Neural progenitor cell (in vitro differentiated cells): Measurements from ENCODE around the gene GJB6. TPM values are rescaled to one million over a fixed set of nuclear protein-coding genes. Genes with fewer than 3 reads are reported as not detected.

Experiments used
- DNase-seq: peaks from one replicate; pipeline ENCODE4 v3.0.0-alpha.2; 2016; ENCODE audit warnings: low spot score
- H2AFZ ChIP-seq: fragments of 200-600 bp; sonication (generic); replicated peaks from 2 replicates; pipeline ENCODE4 v1.6.1; 2016; ENCODE audit warnings: antibody characterized with exemption
- H3F3A ChIP-seq: fragments of 200-600 bp; sonication (generic); 2 replicates; pipeline ENCODE4 v1.6.1; 2016; ENCODE audit warnings: antibody characterized with exemption, low read depth
- H3K27ac ChIP-seq: fragments of 200-600 bp; sonication (generic); 2 replicates; pipeline ENCODE4 v1.5.1; 2016; ENCODE audit warnings: mild to moderate bottlenecking
- H3K27me3 ChIP-seq: fragments of 200-600 bp; sonication (generic); 2 replicates; pipeline ENCODE4 v1.6.1; 2016; ENCODE audit warnings: mild to moderate bottlenecking, moderate library complexity
- H3K36me3 ChIP-seq: fragments of 200-600 bp; sonication (generic); 2 replicates; pipeline ENCODE4 v1.5.1; 2016
- H3K4me1 ChIP-seq: fragments of 200-600 bp; sonication (generic); 2 replicates; pipeline ENCODE4 v1.6.1; 2016; ENCODE audit warnings: mixed run types
- H3K4me2 ChIP-seq: fragments of 200-600 bp; sonication (generic); 2 replicates; pipeline ENCODE4 v1.6.1; 2016
- H3K4me3 ChIP-seq: fragments of 200-600 bp; sonication (generic); 2 replicates; pipeline ENCODE4 v1.5.1; 2016
- H3K79me2 ChIP-seq: fragments of 200-600 bp; sonication (generic); 2 replicates; pipeline ENCODE4 v1.6.1; 2016; ENCODE audit warnings: low read depth
- H3K9ac ChIP-seq: fragments of 200-600 bp; sonication (generic); 2 replicates; pipeline ENCODE4 v1.6.1; 2016
- H3K9me3 ChIP-seq: fragments of 200-600 bp; sonication (generic); 2 replicates; pipeline ENCODE4 v1.5.1; 2016; ENCODE audit warnings: low read depth
- H4K20me1 ChIP-seq: fragments of 200-600 bp; sonication (generic); 2 replicates; pipeline ENCODE4 v1.6.1; 2016; ENCODE audit warnings: low read depth
- H3K27ac Mint-ChIP-seq: 3 replicates; pipeline ENCODE4 v1.8.0; 2021; ENCODE audit warnings: mixed read lengths
- H3K27me3 Mint-ChIP-seq: 2 replicates; pipeline ENCODE4 v1.8.0; 2022; ENCODE audit warnings: low read depth, mild to moderate bottlenecking, inconsistent platforms, moderate library complexity, mixed read lengths; ENCODE audit not compliant: insufficient read depth
- H3K36me3 Mint-ChIP-seq: 3 replicates; pipeline ENCODE4 v1.8.0; 2021; ENCODE audit warnings: mixed read lengths
- H3K4me1 Mint-ChIP-seq: 3 replicates; pipeline ENCODE4 v1.8.0; 2021; ENCODE audit warnings: mixed read lengths
- H3K4me3 Mint-ChIP-seq: 3 replicates; pipeline ENCODE4 v1.8.0; 2021; ENCODE audit warnings: mild to moderate bottlenecking, moderate library complexity, mixed read lengths
- H3K9me3 Mint-ChIP-seq: 3 replicates; pipeline ENCODE4 v1.8.0; 2020; ENCODE audit warnings: mixed read lengths
- EZH2 ChIP-seq: fragments of 200-600 bp; sonication (generic); IDR thresholded peaks from 2 replicates; pipeline ENCODE4 v1.6.1; 2017; ENCODE audit warnings: antibody characterized with exemption, mild to moderate bottlenecking, moderate library complexity
- EZH2phosphoT487 ChIP-seq: fragments of 200-600 bp; sonication (generic); IDR thresholded peaks from 2 replicates; pipeline ENCODE4 v1.6.1; 2017; ENCODE audit warnings: antibody characterized with exemption
- total RNA-seq: library from RNA; depleted of rRNA; stranded (reverse); fragments of >200 nt; gene quantifications from 2 replicates; pipeline ENCODE4 v1.2.3, GENCODE V29; 2015; ENCODE audit warnings: low replicate concordance
- TF ChIP-seq, protein P1 (sequence below): fragments of 200-600 bp; sonication (generic); IDR thresholded peaks from 2 replicates; pipeline ENCODE4 v1.5.1; 2017; ENCODE audit warnings: antibody characterized with exemption, mild to moderate bottlenecking

The GJB6 gene
- total RNA-seq, 1 donor from 2014 or later, result not detected

DNA sequence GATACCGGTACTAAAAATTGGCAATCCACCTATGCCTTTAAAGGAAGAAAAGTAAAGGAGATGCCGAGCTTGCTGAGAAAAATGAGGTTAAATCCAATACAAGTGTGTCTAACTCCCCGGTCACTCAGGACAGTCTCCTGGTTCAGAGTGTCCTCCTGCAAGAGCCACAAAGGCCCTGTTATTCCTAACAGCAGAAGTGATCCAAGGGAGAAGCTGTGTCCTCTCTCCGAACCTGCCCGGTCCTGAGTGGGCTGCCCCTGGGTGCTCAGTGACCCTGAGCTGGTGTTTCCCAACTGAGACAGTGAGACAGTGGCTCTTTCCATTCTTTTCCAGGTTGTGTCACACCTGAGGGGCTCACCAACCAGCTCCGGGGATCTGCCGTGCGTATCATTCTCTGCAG, 4.8 kb downstream of the GJB6 start:
- H3K9me3 ChIP-seq, result no peaks in the 10 kb centered on the region
- H3K27me3 ChIP-seq, result peaks cover 76% of the 10 kb centered on the region
- H3K79me2 ChIP-seq, result no peaks in the 10 kb centered on the region
- no peak overlapping the region for H3K4me2 ChIP-seq
- Mint-ChIP-seq H3K36me3 (no peaks in the 10 kb centered on the region), H3K4me1 (peaks cover 4% of the 10 kb centered on the region), H3K9me3 (peaks cover 5% of the 10 kb centered on the region), H3K4me3 (no peak overlapping the region), H3K27ac (no peak overlapping the region), H3K27me3 (peaks cover 20% of the 10 kb centered on the region)
- H3K4me3 ChIP-seq, result no peak overlapping the region
- no peak overlapping the region for H3K27ac ChIP-seq
- H3F3A ChIP-seq, result peaks cover 5% of the 10 kb centered on the region
- H2AFZ ChIP-seq, result no peak overlapping the region
- H3K4me1 ChIP-seq, result peaks cover 12% of the 10 kb centered on the region
- DNase-seq, result no peak
- H3K9ac ChIP-seq, result no peak overlapping the region
- no peaks in the 10 kb centered on the region for H3K36me3 ChIP-seq
- H4K20me1 ChIP-seq, result peaks cover 10% of the 10 kb centered on the region
- TF ChIP-seq EZH2 (no peak), EZH2phosphoT487 (no peak)
- TF ChIP-seq, protein P1, sequence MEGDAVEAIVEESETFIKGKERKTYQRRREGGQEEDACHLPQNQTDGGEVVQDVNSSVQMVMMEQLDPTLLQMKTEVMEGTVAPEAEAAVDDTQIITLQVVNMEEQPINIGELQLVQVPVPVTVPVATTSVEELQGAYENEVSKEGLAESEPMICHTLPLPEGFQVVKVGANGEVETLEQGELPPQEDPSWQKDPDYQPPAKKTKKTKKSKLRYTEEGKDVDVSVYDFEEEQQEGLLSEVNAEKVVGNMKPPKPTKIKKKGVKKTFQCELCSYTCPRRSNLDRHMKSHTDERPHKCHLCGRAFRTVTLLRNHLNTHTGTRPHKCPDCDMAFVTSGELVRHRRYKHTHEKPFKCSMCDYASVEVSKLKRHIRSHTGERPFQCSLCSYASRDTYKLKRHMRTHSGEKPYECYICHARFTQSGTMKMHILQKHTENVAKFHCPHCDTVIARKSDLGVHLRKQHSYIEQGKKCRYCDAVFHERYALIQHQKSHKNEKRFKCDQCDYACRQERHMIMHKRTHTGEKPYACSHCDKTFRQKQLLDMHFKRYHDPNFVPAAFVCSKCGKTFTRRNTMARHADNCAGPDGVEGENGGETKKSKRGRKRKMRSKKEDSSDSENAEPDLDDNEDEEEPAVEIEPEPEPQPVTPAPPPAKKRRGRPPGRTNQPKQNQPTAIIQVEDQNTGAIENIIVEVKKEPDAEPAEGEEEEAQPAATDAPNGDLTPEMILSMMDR, result no peak

DNA sequence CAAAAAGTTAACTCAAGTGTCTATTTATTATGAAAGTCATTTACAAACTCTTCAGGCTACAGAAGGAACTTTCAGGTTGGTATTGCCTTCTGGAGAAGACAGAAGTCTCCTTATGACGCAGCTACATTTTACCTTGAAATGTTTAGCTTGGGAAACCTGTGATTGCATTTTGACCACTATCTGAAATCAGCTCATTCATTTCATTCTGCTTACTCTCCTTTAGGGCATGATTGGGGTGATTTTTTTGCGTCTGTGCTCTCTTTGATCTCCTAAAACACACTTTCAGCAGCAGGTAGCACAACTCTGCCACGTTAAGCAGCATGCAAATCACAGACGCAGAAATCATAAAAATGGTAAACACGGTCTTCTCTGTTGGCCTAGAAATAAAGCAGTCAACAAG, 9.6 kb downstream of the GJB6 start:
- H3K27ac ChIP-seq, result no peak overlapping the region
- Mint-ChIP-seq H3K36me3 (no peaks in the 10 kb centered on the region), H3K9me3 (peaks cover 3% of the 10 kb centered on the region), H3K27me3 (peaks cover 2% of the 10 kb centered on the region), H3K27ac (no peak overlapping the region), H3K4me1 (no peaks in the 10 kb centered on the region), H3K4me3 (no peak overlapping the region)
- no peak overlapping the region for H3K4me2 ChIP-seq
- H2AFZ ChIP-seq, result no peak overlapping the region
- H3K36me3 ChIP-seq, result no peaks in the 10 kb centered on the region
- H3K27me3 ChIP-seq, result peaks cover 34% of the 10 kb centered on the region
- no peaks in the 10 kb centered on the region for H4K20me1 ChIP-seq
- no peak overlapping the region for H3K4me3 ChIP-seq
- H3K9me3 ChIP-seq, result no peaks in the 10 kb centered on the region
- no peak overlapping the region for H3K9ac ChIP-seq
- no peaks in the 10 kb centered on the region for H3K4me1 ChIP-seq
- no peak for DNase-seq
- TF ChIP-seq, protein P1, result no peak
- TF ChIP-seq EZH2phosphoT487 (no peak), EZH2 (no peak)
- H3F3A ChIP-seq, result no peaks in the 10 kb centered on the region
- H3K79me2 ChIP-seq, result no peaks in the 10 kb centered on the region

- H3K9ac ChIP-seq, result no peak overlapping the region
- no peaks in the 10 kb centered on the region for H3K79me2 ChIP-seq
- no peaks in the 10 kb centered on the region for H4K20me1 ChIP-seq
- Mint-ChIP-seq H3K27me3 (peaks cover 2% of the 10 kb centered on the region), H3K9me3 (peaks cover 3% of the 10 kb centered on the region), H3K27ac (no peak overlapping the region), H3K4me1 (no peaks in the 10 kb centered on the region), H3K36me3 (no peaks in the 10 kb centered on the region), H3K4me3 (no peak overlapping the region)
- H3K4me3 ChIP-seq, result no peak overlapping the region
- H3K27ac ChIP-seq, result no peak overlapping the region
- no peaks in the 10 kb centered on the region for H3K9me3 ChIP-seq
- H3K36me3 ChIP-seq, result no peaks in the 10 kb centered on the region
- no peak overlapping the region for H3K4me2 ChIP-seq
- H3K4me1 ChIP-seq, result no peaks in the 10 kb centered on the region
- no peak overlapping the region for H2AFZ ChIP-seq
- TF ChIP-seq EZH2 (no peak), EZH2phosphoT487 (no peak)
- TF ChIP-seq, protein P1, result no peak
- H3K27me3 ChIP-seq, result peaks cover 29% of the 10 kb centered on the region
- DNase-seq, result no peak
- H3F3A ChIP-seq, result no peaks in the 10 kb centered on the region
Measured at GRCh38 chr13:20221772-20222171, 10.3 kb downstream of the GJB6 start.
